Bronchial epithelial cell (primary cell): ENCODE data around the gene PRDM8. TPM values are rescaled to one million over a fixed set of nuclear protein-coding genes. Genes with fewer than 3 reads are reported as not detected.

Experiments
- DNase-seq: peaks from one replicate; pipeline ENCODE4 v3.0.0-alpha.2; 2010; ENCODE audit warnings: low read depth
- FAIRE-seq: peaks from 2 replicates; lab custom pipeline; 2011; peaks lifted over from hg19 to GRCh38; lab: Jason Lieb, UNC
- H3K27me3 ChIP-seq: 2 replicates; pipeline ENCODE4 v1.5.1; 2011; ENCODE audit warnings: low read length; ENCODE audit not compliant: control insufficient read depth, insufficient read depth
- H3K36me3 ChIP-seq: 2 replicates; pipeline ENCODE4 v1.5.1; 2011; ENCODE audit warnings: low read length; ENCODE audit not compliant: control insufficient read depth, insufficient read depth
- H3K4me3 ChIP-seq: 2 replicates; pipeline ENCODE4 v1.5.1; 2011; ENCODE audit warnings: mild to moderate bottlenecking, low read depth, low read length, control low read depth
- CTCF ChIP-seq: IDR thresholded peaks from 2 replicates; pipeline ENCODE4 v1.5.1; 2011; ENCODE audit warnings: mild to moderate bottlenecking, moderate library complexity, low read length, control low read depth, inconsistent platforms; ENCODE audit not compliant: insufficient read depth, severe bottlenecking
- total RNA-seq: library from RNA; depleted of rRNA; stranded (reverse); fragments of >200 nt; gene quantifications from 2 replicates; pipeline ENCODE4 v1.2.1, GENCODE V29; 2014

Gene PRDM8
- total RNA-seq, 1 donor from 2014 or later = 0.53 TPM

- no peak for TF ChIP-seq CTCF
- FAIRE-seq = no peak
Observed at GRCh38 chr4:80226094-80226493, 28.8 kb downstream of the PRDM8 start.

GRCh38 chr4:80228460-80228859 lies 31.2 kb downstream of the PRDM8 start:
- no peak overlapping the region for H3K4me3 ChIP-seq
- no peak for FAIRE-seq

More at GRCh38 chr4:80226094-80226493, 28.8 kb downstream of the PRDM8 start:
- no peaks in the 10 kb centered on the region for H3K27me3 ChIP-seq
- H3K36me3 ChIP-seq = no peaks in the 10 kb centered on the region
- DNase-seq = no peak
- no peak overlapping the region for H3K4me3 ChIP-seq

GRCh38 chr4:80229128-80229527 lies 31.8 kb downstream of the PRDM8 start:
- FAIRE-seq (no peak), DNase-seq (no peak)
- H3K4me3 ChIP-seq = no peak overlapping the region
- no peak for TF ChIP-seq CTCF
- no peaks in the 10 kb centered on the region for H3K36me3 ChIP-seq
- no peaks in the 10 kb centered on the region for H3K27me3 ChIP-seq

More at GRCh38 chr4:80228460-80228859, 31.2 kb downstream of the PRDM8 start:
- H3K27me3 ChIP-seq = no peaks in the 10 kb centered on the region
- H3K36me3 ChIP-seq = no peaks in the 10 kb centered on the region
- no peak for DNase-seq
- TF ChIP-seq CTCF = no peak

- Histone ChIP-seq H3K27me3 (no peaks in the 10 kb centered on the region), H3K4me3 (no peak overlapping the region), H3K36me3 (no peaks in the 10 kb centered on the region)
- TF ChIP-seq CTCF = no peak
- FAIRE-seq (no peak), DNase-seq (no peak)
Observed at GRCh38 chr4:80229590-80229989, 32.3 kb downstream of the PRDM8 start.

GRCh38 chr4:80231180-80231579 lies 33.9 kb downstream of the PRDM8 start:
- TF ChIP-seq CTCF = no peak
- no peak for FAIRE-seq
- H3K4me3 ChIP-seq = no peak overlapping the region
- H3K27me3 ChIP-seq = no peaks in the 10 kb centered on the region
- no peaks in the 10 kb centered on the region for H3K36me3 ChIP-seq
- peak; percentile 51 for DNase-seq

- TF ChIP-seq CTCF = no peak
Observed at GRCh38 chr4:80232707-80233370, 35.5 kb downstream of the PRDM8 start.

More at GRCh38 chr4:80232707-80233370, 35.5 kb downstream of the PRDM8 start:
- Histone ChIP-seq H3K36me3 (no peaks in the 10 kb centered on the region), H3K4me3 (no peak overlapping the region), H3K27me3 (no peaks in the 10 kb centered on the region)
- FAIRE-seq (no peak), DNase-seq (no peak)
